ENCODE measurements around the gene IPO9. TPM values are rescaled to one million over a fixed set of nuclear protein-coding genes. Genes with fewer than 3 reads are reported as not detected.

Gene IPO9
- total and polyA plus RNA-seq, 10 of the 15 experiments (the other 5 are each of a cell fraction or from before 2014, with no cell fraction given): 19.1 to 77.3 (median 34.1) TPM

- Histone ChIP-seq H3K4me2 (ENCODE audit: control insufficient read depth, insufficient read depth) (no peak overlapping the region), H3K27ac (ENCODE audit: control insufficient read depth, insufficient read depth) (no peak overlapping the region), H3K4me3 (no peak overlapping the region), H3K9ac (ENCODE audit: control insufficient read depth, insufficient read depth, low read length) (no peak overlapping the region), H3K79me2 (ENCODE audit: control insufficient read depth, insufficient read depth, low read length) (no peaks in the 10 kb centered on the region), H3K27me3 (replicated peaks in 1 of 2; ENCODE audit: control insufficient read depth in 2 of 2, insufficient read depth in 2 of 2, low read length in 1 of 2) (no peaks in the 10 kb centered on the region; a peak in 1 of 4 replicates), H3K9me3 (replicated peaks; ENCODE audit: control insufficient read depth, insufficient read depth, low read length) (no peaks in the 10 kb centered on the region), H4K20me1 (ENCODE audit: control insufficient read depth, insufficient read depth) (no peaks in the 10 kb centered on the region), H3K4me1 (ENCODE audit: control insufficient read depth, insufficient read depth, low read length) (no peaks in the 10 kb centered on the region), H3K36me3 (ENCODE audit: control insufficient read depth in 2 of 2, insufficient read depth in 2 of 2, low read length in 1 of 2) (no peaks in the 10 kb centered on the region), H2AFZ (ENCODE audit: control insufficient read depth, low read depth, low read length) (no peak overlapping the region)
- POLR2A ChIA-PET: interaction anchor here (0.9 kb wide), 1 partner anchor 18 kb away, joined by 3 read pairs; no protein-coding TSS in a partner anchor
- no peak; the same call in 2 of the 3 replicates for ATAC-seq
- BruUV-seq (replicated peaks): no TSS peak
- SMC1A ChIA-PET (ENCODE audit: uncharacterized antibody, unreplicated experiment): interaction anchor here (2.4 kb wide), 1 partner anchor 10 kb away, joined by 7 read pairs; no protein-coding TSS in a partner anchor
- 63% methylated on average over 3 of the region's 3 CpGs for WGBS (ENCODE audit: insufficient coverage, insufficient replicate concordance, low lambda C conversion rate, missing lambda C conversion rate)
- no peak for TF ChIP-seq BRCA1 (IDR thresholded peaks at IDR 0.05; ENCODE audit: low read depth, low read length)
- no peak for TF ChIP-seq YBX1 (IDR thresholded peaks at IDR 0.05)
- no peak for TF ChIP-seq RBBP5 (conservative IDR thresholded peaks at IDR 0.05)
- no peak for TF ChIP-seq TARDBP (IDR thresholded peaks at IDR 0.05; ENCODE audit: borderline replicate concordance)
- no peak for TF ChIP-seq PRDM15 (CRISPR knock-in tag; IDR thresholded peaks at IDR 0.05)
- TF ChIP-seq MAX (IDR thresholded peaks at IDR 0.05; ENCODE audit: low read depth, low read length): no peak
- TF ChIP-seq ELK1 (IDR thresholded peaks at IDR 0.05; ENCODE audit: low read depth, low read length): no peak
- no peak for TF ChIP-seq CREB1 (IDR thresholded peaks at IDR 0.05; ENCODE audit: low read depth)
- TF ChIP-seq HSF1 (IDR thresholded peaks at IDR 0.05; ENCODE audit: low read depth, low read length): no peak
- TF ChIP-seq MTA2 (IDR thresholded peaks at IDR 0.05; ENCODE audit: low read depth): no peak
- no peak for TF ChIP-seq BACH1 (IDR thresholded peaks at IDR 0.05; ENCODE audit: borderline replicate concordance)
- no peak for TF ChIP-seq BCL3 (IDR thresholded peaks at IDR 0.05; ENCODE audit: borderline replicate concordance, insufficient read depth, low read depth, low read length, poor library complexity, severe bottlenecking)
- TF ChIP-seq ATF7 (IDR thresholded peaks at IDR 0.05; ENCODE audit: low read depth): no peak
- TF ChIP-seq USF1 (IDR thresholded peaks at IDR 0.05; ENCODE audit: borderline replicate concordance, extremely low read length, insufficient read depth, low read depth, low read length): no peak
- TF ChIP-seq RCOR1 (conservative IDR thresholded peaks at IDR 0.05; ENCODE audit: low read depth, low read length): no peak
- no peak for TF ChIP-seq KAT2A (conservative IDR thresholded peaks at IDR 0.05; ENCODE audit: control insufficient read depth, low read depth, low read length)
- no peak for DNase-seq (ENCODE audit: low read depth, low spot score)
- in situ Hi-C loops (cut with MboI) (no loop called here), intact Hi-C loops (cut with micrococcal nuclease; ENCODE audit: unreplicated experiment) (no loop called here)
- RAD21 ChIA-PET (ENCODE audit: unreplicated experiment): no interaction called here
- CTCF ChIA-PET: interaction anchor here (3.4 kb wide), 1 partner anchor 10 kb away, joined by 17 read pairs; no protein-coding TSS in a partner anchor
- FAIRE-seq: no peak
These were observed 77.4 kb downstream of the IPO9 start for GRCh38 chr1:201906336-201906735.

Data from GM12878 (cell line).